Hematopoietic multipotent progenitor cell treated with erythropoietin and hydrocortisone succinate and interleukin-3 and kit ligand, for 6 days (in vitro differentiated cells): ENCODE data around the gene SIK2.
"Not testable (repeated sequence)": the region's sequence is repeated elsewhere in the genome, so short reads cannot be mapped to it uniquely, and the experiment has no call there.

ENCODE experiments used
- DNase-seq: peaks from one replicate; pipeline ENCODE4 v3.0.0-alpha.2; 2015

SIK2 gene

DNA sequence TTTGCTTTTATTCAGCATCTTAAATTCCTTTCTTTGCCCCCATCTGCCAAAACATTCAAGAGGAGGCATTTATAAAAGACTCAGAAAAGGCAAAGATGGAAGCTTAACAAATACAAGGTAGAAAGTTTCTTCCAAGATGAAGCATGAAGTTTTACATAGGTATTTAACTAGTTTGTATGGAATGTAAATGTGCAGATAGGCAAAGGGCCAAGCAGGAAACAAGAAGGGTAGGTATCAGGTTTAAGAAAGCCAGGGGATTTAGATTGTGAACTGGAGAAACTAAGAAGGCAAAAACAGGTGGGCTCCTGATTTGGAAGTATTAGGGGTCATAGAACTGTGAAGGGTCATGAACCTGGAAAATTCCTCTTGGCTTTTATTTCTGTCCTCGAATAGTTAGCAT is 101.3 kb downstream of the SIK2 start:
- DNase-seq: no peak

DNA sequence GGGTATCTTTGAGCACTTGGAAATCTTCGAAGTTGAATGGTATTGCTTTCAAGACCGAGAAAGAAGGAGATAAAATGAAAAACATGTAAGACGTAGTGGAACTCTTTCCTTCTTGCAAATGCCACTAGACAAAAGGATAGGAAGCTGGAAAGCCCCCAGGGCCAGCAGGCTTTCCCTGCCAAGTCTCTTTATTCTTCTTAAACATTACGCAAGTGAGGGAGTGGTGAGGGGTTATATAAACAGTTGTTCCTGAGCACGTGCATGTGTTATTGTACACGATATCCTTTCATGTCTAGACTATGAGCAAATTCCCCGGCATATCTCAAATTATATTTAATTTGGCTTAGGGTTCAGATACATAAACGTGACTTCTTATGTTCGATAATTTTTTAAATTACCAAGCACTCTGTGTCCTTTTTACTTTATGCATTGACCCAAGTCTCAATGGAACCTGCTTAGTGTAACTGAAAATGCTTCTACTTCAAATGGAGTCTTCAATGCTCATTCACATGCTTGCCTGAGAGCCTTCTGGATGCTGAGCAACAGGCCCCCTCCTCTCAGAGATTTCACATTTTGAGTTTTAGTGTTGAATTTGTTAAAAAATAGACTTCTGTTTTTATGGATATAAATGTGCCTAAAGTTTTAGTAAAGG is 104.9 kb downstream of the SIK2 start:
- no peak for DNase-seq

DNA sequence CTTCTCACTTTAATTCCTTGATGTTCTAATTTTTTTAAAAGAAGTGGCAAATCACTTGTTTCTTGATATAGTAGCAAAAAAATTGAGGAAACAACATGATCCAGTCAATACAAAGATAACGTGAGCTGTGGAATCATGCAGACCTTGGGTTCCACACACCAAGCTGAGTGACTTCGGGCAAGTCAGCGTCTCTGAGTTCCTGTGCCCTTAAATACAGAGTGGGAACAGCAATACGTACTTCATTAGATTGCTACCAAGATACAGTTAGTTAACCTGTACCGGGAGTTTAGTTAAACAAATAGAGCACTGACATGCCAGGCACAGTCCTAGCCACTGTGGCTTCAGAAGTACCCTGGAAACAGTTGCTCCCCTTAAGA is 105.4 kb downstream of the SIK2 start:
- DNase-seq: no peak

DNA sequence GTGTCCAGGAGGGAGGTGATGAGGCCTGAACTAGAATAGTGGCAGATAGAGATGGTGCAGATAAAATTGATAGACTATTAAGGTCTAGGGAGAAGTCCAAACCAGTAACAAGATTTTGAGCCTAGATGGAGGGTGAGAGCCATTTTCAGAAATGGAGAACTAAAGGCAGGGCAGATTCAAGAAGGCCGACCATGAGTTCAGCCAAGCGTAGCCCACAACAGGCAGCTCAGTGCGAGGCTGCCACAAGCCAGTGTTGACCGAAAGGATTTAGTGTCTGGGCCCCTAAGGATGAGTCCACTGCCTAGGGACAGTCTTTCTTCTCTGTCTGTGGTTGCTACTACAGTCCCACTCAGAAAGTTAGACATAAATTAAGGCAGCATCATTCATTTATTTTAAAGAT is 112.3 kb downstream of the SIK2 start:
- DNase-seq: no peak

DNA sequence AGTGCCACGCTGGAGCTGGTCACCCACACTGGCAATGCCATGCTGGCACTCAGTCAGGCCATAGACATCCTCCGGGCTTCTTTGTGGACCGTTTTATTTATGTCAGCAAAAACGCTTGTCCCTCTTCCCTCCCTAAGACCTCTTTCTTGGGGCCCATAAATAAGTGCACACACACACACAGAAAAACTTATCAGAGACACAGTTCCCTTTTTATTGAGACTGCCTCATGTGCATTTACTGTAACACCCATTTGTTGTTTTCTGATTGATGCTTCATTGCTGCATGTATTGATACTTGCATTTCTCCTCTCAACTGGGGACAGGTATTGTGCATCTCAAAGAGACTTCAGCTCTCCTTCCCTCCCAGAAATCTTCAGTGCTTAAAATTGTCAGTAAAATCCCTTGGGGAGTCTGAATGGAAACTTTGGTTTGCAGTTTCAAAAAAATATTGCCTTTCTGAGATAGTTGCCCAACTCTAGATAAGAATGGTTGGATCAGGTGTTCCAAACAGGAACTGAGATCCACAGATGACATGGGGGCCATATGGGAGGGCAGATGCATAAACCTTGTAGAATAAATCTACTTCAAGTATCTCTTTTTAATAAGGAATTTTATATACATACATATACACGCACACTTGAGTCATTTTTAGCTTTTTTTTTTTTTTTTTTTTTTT is 113.0 kb downstream of the SIK2 start:
- DNase-seq: no peak

DNA sequence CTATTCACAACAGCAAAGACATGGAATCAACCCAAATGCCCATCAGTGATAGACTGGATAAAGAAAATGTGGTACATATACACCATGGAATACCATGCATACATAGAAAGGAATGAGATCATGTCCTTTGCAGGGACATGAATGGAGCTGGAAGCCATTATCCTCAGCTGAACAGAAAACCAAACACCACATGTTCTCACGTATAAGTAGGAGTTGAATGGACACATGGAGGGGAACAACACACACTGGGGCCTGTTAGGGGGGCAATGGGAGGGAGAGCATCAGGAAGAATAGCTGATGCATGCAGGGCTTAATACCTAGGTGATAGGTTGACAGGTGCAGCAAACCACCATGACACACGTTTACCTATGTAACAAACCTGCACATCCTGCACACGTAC is 115.4 kb downstream of the SIK2 start:
- DNase-seq: not testable (repeated sequence)

DNA sequence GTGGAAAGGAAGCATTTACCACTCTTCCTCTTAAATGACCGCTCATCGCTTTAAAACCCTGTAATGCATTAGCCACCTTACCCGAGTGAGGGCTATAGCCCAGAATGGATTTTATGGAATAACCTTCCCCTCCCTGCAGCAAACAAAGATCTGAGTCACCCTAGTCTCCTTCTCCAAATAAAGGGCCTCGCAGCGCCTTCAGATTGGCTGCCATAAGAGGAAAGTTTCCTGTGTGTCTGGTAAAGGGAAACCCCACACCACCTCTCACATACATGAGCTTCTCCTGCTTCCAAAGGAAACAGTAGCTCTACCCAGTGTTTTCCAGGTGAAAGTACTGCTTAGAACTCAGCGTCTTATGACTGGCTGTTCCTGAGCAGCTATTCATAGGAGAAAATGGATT is 116.2 kb downstream of the SIK2 start:
- DNase-seq: no peak

DNA sequence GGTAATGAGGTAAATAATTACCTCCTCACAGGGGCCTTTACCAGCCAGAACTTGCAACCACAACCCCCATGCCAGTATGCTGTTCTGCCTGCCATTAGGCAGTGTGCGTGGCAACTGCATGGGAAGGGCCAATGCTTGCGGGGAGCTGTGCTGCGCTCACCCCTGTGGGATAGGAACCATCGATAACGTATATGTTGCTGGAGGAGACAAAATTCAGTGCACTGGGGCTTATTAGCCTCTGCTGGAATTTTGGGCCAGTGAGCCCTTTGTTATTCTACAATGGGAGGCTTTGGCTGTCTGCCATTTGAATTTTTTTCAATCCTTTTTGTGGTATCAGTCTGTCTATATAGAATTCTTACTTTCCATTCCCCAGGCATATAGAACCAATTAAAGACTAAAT is 116.6 kb downstream of the SIK2 start:
- no peak for DNase-seq

DNA sequence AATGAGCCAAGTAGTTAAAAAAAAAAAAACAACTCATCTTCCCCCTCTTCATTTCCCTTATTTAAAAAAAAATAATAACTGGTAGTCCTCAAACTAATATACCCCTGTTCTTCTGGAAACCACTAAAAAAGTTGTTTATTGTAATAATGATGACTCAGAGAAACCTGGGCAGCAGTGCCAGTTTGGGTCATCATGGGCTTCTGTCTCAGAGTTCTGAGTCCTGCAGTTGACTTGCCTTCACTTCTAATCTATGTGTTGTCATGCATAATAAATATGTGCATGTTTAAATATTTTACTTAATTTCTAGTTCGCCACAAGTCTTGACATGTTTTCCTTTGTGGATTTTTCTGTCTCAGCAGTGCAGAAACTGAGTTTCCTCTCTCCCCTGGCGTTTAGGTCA is 117.1 kb downstream of the SIK2 start:
- DNase-seq: no peak

DNA sequence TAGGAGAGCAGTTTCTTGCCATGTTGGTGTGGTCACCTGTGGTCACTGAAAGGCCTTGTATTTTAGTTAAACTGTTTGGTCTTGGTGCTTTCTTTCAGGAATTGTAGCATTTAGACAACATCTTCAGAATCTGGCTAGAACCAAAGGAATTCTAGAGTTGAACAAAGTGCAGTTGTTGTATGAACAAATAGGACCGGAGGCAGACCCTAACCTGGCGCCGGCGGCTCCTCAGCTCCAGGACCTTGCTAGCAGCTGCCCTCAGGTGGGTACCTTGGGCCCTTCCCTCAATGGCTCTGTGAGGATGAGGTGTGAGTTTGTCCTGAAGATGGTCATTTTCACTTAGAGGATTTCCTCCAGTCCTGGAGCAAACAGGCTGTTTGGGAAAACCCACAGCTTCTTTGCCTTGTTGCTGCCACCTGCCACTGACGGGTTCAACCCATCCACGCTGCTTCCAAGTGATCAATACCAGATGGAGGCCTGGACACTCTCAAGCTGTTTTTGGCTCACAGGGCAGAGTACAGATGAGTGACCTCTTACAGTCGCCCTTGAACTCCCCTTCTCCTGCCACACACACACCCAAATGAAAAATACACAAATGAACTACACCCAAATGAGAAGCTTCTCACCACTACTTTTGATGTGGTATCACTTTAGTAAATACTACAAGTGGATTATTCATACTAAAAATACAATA is 118.7 kb downstream of the SIK2 start:
- DNase-seq: no peak

DNA sequence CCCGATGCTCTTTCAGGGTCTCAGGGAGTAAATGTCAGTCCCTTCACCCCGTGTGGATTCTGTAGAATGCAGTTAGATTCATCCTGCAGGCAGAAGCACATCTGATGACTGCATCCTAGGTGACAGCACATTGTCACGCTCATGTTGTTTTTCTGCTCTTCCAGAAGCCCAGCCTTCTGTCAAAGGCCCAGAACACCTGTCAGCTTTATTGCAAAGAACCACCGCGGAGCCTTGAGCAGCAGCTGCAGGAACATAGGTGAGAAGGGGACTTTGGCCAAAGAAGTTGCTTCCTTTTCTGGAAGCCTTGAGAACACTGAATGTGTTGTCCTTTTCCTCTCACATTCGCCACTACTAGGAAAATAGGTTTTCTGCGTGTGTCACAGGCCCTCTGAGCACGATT is 120.3 kb downstream of the SIK2 start:
- no peak for DNase-seq

DNA sequence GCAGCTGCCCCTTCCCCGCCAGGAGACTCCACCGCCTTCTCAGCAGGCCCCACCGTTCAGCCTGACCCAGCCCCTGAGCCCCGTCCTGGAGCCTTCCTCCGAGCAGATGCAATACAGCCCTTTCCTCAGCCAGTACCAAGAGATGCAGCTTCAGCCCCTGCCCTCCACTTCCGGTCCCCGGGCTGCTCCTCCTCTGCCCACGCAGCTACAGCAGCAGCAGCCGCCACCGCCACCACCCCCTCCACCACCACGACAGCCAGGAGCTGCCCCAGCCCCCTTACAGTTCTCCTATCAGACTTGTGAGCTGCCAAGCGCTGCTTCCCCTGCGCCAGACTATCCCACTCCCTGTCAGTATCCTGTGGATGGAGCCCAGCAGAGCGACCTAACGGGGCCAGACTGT is 121.3 kb downstream of the SIK2 start:
- DNase-seq: no peak

DNA sequence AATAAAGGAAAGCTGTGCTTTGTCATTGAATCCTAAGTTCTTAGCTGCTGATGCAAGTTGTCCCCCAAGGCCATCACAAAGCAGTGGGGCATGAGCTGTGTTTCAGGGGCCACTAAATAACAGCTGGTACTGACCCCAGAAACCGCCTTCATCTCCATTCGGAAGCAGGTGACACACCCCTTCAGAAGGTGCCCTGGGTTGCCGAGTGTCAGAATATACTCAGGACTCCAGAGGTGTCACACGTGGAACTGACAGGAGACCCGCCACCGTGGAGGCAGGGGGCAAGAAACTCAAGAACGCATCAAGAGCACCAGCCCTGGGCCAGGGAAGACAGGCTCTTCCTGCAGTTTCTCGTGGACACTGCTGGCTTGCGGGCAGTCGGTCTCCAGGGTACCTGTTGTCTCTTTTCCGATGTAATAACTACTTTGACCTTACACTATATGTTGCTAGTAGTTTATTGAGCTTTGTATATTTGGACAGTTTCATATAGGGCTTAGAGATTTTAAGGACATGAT is 122.4 kb downstream of the SIK2 start:
- DNase-seq: no peak

DNA sequence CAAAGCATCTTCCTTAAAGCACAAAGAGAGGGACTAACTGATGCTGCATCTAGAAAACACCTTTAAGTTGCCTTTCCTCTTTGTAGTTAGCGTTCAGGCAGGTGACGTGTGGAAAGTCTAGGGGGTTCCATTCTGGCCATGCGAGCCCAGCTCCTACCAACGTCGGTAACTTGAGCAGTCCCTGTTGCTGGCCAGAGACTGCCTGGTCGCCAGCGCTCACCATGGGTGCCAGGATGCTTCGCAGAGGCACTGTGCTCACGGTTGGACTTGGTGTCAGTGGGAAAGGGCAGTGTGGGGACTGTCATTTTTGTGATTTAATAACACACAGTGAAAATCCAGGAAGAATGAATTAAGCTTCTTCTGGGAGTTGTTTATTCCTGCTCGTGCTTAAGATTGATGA is 123.4 kb downstream of the SIK2 start:
- DNase-seq: no peak

DNA sequence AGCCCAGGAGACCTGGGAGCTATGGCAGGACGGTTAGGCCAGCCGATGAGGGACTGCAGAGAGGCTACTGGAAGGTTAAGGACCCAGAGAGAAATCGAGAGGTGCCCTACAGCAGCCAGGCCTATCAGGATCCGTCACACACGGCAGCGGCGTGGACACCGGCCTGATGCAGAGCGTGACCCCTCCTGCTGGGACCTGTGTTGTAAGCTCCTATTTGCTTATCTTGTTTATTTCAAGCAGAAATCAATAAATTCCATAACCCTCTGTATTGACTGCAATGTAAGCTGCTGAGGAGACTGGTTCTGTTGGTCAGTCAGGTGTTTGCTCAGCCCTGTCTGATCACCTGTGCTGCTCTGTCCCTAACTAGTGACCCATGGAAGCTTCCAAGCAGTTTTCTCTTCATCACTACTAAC is 124.1 kb downstream of the SIK2 start:
- DNase-seq: no peak

DNA sequence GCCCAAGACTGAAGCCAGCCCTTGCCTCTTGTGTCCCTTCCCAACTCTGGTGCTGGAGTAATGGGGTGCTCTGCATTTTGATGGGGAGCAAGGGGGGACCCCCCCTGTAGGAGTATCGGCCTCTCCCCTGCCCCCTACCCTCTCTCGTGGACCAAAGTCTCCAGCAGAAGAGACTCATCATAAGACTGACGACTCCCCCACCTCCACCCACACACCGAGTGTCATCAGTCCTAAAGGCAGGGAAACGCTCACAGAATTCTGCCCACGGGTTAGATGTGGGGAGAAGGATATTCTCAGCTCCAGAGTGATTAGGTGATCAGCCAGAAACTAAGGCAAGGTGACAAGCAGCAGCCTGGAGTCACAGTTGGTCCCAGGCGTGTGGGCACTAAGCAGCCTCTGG is 125.2 kb downstream of the SIK2 start:
- no peak for DNase-seq

DNA sequence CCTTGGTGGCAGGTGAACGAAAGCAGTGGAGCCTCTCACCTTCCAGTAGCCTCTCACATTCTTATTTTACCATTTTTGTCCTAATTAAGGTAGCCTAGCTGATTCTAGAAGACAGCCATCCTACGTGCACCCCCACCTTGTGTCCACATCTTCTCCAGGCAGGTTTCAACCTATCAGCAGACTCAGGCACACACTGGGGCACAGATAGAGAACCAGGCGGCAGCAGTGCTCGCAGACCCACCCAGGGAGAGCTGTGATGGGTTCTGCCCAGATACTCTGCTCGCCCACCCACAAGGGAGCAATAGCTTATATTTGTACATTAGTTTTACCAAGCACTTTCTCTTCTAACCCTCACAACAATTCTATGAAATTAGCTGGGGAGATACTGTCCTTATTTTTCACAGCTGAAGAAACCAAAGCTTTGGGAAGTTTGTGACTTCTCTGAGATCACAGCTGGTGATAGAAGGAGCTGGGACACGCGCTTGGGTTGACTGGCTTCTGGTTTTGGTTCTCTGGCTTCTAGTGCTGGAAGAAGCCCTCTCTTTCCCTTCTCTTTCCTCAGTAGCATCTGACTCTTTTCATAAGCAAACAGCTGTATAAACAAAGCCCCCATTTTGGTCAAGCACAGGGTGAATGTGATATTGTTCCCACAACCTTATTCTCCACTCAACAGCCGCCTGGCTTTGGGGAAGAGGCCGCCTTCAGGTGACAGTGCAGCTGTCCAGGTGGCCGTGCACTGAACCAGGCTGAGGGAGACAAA is 127.0 kb downstream of the SIK2 start:
- peak; percentile 74 for DNase-seq

DNA sequence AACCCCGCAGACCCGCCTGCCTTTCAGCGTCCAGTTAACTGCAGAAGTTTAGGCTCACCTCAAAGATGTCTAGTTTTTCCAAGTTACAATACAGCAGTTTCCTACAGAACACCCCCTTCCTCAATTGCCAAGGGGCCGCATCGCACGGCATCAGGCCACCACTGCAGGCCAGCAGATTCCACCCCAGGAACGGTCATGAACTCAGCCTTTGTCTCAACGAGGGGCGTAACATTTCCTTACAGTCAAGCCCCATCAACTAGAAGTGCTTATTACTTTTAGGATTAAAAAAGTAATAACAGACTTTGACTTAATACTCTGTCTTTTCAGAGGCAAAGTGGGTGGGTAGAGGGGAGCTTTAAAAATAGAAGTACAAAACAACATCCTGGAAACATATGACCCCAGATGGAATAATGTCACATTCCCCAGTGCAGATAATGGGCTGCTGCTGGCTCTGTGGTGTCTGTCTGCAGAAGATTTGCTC is 127.6 kb downstream of the SIK2 start:
- peak; percentile 38 for DNase-seq

DNA sequence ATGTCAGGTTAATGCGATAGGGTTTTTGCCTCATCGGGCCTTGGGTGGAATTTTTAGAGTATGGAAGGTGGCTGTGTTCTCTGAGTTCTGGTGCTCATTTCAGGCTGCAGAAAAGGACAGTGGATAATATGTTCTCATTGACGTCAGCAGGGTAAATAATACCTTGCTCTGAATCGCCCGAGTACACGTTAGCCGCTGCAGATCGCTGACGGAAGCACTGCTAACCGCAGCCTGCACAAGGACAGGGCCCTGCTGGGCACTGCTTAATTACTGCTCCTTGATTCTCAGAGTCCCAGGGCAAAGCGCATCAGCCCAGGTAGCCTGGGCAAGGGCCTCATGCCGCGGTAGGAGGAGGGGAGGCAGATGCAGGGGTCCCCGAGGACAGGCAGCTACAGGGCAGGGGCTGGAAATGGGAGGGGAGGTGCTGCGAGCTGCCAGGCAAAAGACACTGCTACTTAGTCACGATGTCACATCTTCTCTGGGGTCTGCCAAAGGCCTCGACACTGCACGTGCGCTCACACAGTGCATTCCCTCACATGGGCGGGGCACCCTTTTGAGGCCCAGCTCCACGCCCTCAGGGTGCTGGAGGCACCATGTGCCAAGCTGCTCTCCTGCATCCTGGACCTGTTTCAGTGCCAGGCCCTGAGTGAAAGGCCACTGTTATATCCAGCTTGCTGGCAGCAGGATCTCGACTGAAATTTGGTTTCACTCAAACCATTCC is 128.8 kb downstream of the SIK2 start:
- DNase-seq: peak; percentile 72

DNA sequence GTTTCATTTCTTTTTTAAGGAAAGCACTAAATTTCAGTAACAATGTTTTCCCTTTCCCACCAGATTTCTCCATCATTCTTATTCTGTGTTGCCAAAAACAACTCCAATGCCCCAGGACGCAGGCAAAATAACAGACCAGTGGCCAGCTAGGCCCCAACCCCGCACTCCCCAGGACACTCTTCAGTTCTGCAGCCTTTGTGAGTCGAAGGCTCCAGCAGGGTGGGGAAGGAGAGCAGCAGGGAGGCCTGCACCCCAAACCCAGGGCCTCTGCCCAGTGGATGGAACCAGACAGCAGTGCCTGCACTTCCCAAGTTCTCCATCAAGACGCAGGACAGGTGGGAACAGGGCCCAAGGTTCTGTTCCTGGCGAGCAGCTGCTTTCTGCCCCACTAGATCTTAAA is 129.6 kb downstream of the SIK2 start:
- no peak for DNase-seq

DNA sequence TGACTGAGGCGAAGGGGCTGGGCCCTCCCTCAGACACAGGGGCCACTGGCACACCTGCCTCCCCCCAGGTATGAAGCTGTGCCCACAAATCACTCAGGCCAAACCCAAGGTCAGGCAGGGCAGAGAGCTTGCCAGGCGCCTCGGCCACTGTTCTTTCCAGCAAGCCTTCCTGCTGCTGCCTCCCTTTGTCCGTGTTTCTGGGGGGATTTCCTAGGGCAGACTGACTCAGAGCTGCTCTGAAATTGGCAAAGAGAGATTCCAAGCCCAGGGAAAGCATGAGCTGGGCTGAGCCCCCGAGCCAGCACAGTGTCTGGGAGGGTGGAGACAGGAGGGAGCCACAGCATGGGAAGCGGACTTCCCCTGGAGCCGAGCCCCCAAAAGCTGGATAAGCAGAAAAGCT is 130.8 kb downstream of the SIK2 start:
- no peak for DNase-seq

DNA sequence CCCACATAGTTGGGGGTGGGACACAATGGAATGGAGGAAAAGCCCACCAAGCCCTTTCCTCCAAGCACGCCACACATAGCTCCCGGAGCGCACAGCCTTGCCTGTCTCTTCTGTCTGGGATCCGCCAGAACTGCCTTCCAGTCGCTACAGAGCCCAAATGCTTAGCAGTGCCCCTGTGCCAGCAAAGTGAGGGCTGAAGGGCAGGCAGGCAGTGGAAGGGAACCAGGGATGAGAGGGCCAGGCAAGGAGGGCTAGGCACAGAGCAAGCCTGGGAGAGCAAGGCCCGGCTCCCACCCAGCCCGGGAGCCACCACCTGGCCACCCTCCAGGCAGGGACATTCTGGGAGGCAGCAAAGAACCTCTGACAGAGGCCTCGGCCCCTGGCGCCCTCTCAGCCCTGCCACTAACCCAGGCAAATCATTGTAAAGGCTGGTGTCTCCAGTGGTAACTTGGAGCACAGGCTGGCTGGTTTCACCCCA is 131.4 kb downstream of the SIK2 start:
- no peak for DNase-seq
